HUES48 (cell line): Measurements from ENCODE around the gene CUBN.

Experiments
- H3K27ac ChIP-seq: one replicate; pipeline ENCODE4 v1.7.0; 2013; ENCODE audit warnings: low read depth, low read length, inconsistent platforms
- H3K27me3 ChIP-seq: 2 replicates; pipeline ENCODE4 v1.6.1; 2013; ENCODE audit warnings: mild to moderate bottlenecking, low read length; ENCODE audit not compliant: control insufficient read depth, insufficient read depth
- H3K36me3 ChIP-seq: 2 replicates; pipeline ENCODE4 v1.6.1; 2013; ENCODE audit warnings: low read length; ENCODE audit not compliant: control insufficient read depth, insufficient read depth
- H3K4me1 ChIP-seq: 2 replicates; pipeline ENCODE4 v1.6.1; 2013; ENCODE audit warnings: mild to moderate bottlenecking, low read length; ENCODE audit not compliant: control insufficient read depth, insufficient read depth
- H3K4me3 ChIP-seq: 2 replicates; pipeline ENCODE4 v1.5.1; 2013; ENCODE audit warnings: mild to moderate bottlenecking, low read depth, low read length
- H3K9ac ChIP-seq: 2 replicates; pipeline ENCODE4 v1.6.1; 2013; ENCODE audit warnings: mild to moderate bottlenecking, low read depth, low read length, moderate library complexity
- H3K9me3 ChIP-seq: 2 replicates; pipeline ENCODE4 v1.6.1; 2013; ENCODE audit warnings: low read length; ENCODE audit not compliant: control insufficient read depth, insufficient read depth

CUBN gene

DNA sequence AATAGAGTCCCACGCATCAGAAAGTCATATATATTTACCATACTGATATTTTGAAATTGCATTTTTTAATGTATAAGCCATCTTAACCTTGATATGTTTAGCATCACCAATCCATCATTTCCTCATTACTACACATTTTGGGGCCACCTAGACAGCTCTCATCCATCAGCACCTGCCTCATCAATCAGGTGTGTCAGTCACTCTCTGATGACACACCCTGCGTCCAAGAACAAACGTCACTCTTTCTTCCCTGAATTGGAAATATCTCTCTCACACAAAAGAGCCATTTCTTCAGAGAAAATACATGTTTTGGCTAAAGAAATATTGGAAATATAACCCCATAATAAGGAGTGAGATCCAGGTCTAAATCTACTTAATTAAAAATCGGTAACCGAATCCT, 273.5 kb downstream of the CUBN start:
- Histone ChIP-seq H3K9me3 (no peaks in the 10 kb centered on the region), H3K4me1 (peaks cover 17% of the 10 kb centered on the region), H3K36me3 (no peaks in the 10 kb centered on the region), H3K9ac (no peak overlapping the region), H3K27me3 (no peaks in the 10 kb centered on the region), H3K4me3 (no peak overlapping the region), H3K27ac (no peak overlapping the region)

DNA sequence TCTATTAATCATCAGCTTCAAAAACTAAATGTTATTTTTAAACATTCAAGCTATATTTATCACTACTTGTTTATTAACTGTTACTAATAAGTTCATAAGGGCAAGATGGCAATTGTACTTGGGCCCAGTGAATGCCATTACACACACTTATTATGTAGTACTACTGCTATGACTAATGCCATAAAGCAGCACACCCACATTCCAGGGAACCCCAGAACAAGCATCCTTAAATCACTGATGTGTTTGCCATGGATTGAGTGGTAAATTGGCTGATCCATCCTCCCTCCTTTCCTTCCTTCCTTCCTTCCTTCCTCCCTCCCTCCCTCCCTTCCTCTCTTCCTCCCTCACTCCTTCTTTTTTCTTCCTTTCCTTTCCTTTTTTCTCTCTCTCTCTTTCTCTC, 275.0 kb downstream of the CUBN start:
- Histone ChIP-seq H3K9me3 (no peaks in the 10 kb centered on the region), H3K27ac (no peak overlapping the region), H3K4me3 (no peak overlapping the region), H3K36me3 (no peaks in the 10 kb centered on the region), H3K9ac (no peak overlapping the region), H3K4me1 (peaks cover 17% of the 10 kb centered on the region), H3K27me3 (no peaks in the 10 kb centered on the region)

DNA sequence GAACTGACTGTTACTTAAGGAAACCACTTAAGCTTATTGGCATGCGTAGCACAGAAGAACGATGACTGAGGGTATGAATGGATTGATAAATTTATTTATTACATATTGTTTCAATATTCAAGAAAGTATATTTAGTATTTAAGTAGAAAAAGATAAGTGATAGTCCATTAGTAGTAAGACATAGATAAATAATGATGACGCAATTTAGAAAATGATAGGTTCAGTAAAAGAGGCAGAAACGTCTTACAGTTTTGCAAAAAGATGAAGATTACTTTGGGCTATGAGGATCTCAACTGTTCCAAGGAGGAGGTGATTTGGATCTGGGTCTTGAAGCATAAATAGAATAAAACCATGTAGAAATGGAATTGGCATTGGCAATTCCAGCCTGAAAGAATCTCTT, 275.8 kb downstream of the CUBN start:
- Histone ChIP-seq H3K36me3 (no peaks in the 10 kb centered on the region), H3K4me3 (no peak overlapping the region), H3K4me1 (peaks cover 17% of the 10 kb centered on the region), H3K27me3 (no peaks in the 10 kb centered on the region), H3K9ac (no peak overlapping the region), H3K27ac (no peak overlapping the region), H3K9me3 (no peaks in the 10 kb centered on the region)

DNA sequence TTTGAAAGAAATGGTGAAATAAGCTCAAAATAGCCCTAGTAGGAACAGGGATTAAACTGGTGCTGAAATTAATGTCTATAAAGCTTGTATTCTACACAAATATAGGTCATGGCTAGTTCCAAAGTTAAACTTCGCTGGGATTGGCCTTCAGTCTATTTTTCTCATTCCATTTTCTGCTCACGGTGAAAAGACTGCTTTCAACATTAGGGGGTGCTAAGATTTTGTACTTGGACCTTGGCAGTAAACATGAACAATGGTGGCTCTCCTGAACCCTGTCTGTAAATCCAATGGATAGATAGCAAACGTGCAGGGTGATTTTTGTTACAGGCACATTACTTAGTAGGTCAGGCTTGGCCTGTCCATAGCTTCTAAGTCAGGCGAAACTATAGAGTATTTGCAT, 276.4 kb downstream of the CUBN start:
- H3K9me3 ChIP-seq, result no peaks in the 10 kb centered on the region
- H3K27me3 ChIP-seq, result no peaks in the 10 kb centered on the region
- no peaks in the 10 kb centered on the region for H3K36me3 ChIP-seq
- H3K4me1 ChIP-seq, result peaks cover 17% of the 10 kb centered on the region
- H3K4me3 ChIP-seq, result no peak overlapping the region
- no peak overlapping the region for H3K9ac ChIP-seq
- no peak overlapping the region for H3K27ac ChIP-seq

DNA sequence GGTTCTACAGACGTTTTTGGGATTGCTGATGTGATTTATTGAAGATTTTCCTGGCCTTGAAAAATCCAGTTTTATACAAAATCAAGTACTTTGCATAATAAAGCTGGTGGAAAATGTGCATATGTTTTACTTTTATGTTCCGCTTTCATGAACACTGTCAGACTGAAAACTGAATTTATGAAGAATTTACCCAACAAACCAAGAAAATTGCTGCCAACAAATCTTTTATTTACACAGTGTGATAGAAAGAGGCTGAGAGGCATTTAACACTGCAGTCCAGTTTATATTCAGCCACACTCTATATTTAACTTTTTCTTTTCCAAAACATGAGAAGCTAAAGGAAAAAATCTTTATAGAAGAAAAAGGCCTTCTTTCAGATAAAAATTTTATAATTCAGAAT, 277.0 kb downstream of the CUBN start:
- H3K9ac ChIP-seq, result no peak overlapping the region

DNA sequence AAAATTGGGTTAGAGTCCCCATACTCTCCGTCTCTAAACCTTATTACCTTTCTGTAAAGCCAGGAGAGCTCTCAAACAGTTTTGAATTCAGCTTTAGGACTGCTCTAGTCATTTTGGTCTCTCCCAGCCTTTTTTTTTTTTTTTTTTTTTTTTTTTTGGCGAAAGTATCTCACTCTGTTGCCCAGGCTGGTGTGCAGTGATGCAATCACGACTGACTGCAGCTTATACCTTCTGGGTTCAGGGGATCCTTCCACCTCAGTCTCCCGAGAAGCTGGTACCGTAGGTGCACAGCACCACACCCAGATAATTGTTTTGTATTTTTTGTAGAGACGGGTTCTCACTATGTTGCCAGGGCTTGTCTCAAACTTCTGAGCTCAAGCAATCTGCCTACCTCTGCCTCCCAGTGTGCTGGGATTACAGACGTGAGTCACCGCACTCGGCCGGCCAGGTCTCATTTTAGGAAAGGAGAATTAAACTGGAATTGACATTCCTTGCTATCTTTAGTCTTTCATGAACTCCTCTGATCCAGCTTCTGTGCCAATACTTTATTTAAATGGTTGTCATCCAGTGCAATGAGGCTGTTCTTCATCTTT, 281.0 kb downstream of the CUBN start:
- no peaks in the 10 kb centered on the region for H3K9me3 ChIP-seq
- H3K27me3 ChIP-seq, result no peaks in the 10 kb centered on the region
- H3K36me3 ChIP-seq, result no peaks in the 10 kb centered on the region
- H3K4me1 ChIP-seq, result no peaks in the 10 kb centered on the region
- H3K27ac ChIP-seq, result no peak overlapping the region
- no peak overlapping the region for H3K9ac ChIP-seq
- no peak overlapping the region for H3K4me3 ChIP-seq

More for the DNA sequence above, 277.0 kb downstream of the CUBN start:
- Histone ChIP-seq H3K9me3 (no peaks in the 10 kb centered on the region), H3K4me3 (no peak overlapping the region), H3K36me3 (no peaks in the 10 kb centered on the region), H3K27ac (no peak overlapping the region), H3K27me3 (no peaks in the 10 kb centered on the region), H3K4me1 (peaks cover 17% of the 10 kb centered on the region)

DNA sequence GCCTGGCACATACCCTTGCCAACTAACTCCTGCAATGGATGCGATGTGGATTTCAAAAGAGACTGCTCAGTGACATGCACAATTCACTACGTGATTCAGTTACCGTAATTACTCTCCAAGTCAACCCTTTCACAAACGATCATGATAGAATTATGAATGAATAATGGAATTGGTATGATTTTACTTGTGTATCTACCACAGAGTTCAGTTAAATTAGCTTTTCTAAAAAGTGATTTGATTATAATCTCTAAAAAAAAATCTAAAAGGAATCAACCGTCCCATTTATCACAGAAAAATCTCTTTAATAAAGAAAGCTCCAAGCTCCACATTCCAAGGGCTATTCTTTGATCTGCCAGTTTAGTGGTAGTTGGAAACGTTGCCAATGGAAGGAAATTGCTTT, 282.0 kb downstream of the CUBN start:
- no peaks in the 10 kb centered on the region for H3K27me3 ChIP-seq
- H3K4me1 ChIP-seq, result no peaks in the 10 kb centered on the region
- no peaks in the 10 kb centered on the region for H3K36me3 ChIP-seq
- no peak overlapping the region for H3K27ac ChIP-seq
- no peaks in the 10 kb centered on the region for H3K9me3 ChIP-seq
- no peak overlapping the region for H3K9ac ChIP-seq
- no peak overlapping the region for H3K4me3 ChIP-seq

DNA sequence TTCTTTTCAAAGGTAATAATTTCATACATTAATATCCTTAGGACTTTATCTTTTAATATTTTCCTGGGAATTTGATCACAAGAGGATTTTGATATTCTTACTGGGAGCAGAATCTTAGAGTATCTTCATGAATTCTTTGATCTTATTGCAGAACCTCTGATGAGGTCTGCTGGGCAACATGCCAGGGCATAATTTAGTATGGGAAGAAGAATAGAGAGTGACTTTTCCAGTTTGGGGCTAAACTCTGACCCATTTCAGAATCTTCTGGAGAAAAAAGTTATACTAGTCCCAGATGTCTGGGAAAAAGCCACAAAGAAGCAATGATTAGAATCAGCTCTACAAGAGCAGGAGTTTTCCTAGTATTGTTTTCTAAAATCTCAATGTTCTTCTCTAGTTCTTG, 284.4 kb downstream of the CUBN start:
- Histone ChIP-seq H3K27me3 (no peaks in the 10 kb centered on the region), H3K4me1 (no peaks in the 10 kb centered on the region), H3K9ac (no peak overlapping the region), H3K36me3 (no peaks in the 10 kb centered on the region), H3K9me3 (no peaks in the 10 kb centered on the region), H3K4me3 (no peak overlapping the region), H3K27ac (no peak overlapping the region)

DNA sequence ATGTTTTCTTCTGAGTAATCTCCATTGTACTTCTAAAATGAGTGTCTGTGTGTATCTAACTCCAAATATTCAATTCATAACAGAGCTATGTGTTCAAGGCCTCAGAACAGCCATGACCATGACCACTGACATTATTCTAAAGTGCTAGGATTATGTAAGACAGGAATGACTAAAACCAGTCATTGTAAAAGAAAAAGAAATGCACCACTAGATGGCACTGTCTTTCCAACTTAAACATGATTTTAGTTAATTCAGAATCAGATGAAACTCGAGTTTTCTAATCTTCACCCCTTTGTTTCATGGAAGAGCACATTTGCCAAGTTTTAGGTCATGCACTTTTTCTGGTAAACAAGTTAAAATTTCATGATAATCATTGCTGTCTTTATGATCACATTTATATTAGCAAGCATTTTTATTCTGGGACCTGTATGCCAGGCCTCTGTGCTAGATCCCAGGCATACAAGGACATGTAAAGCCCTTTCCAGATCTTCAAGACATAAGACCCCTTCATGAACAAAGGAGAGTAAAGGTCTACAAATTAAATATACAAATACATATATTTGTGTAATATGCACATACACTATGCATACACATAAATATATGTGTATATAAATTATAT, 286.2 kb downstream of the CUBN start:
- no peak overlapping the region for H3K27ac ChIP-seq
- H3K4me1 ChIP-seq, result no peaks in the 10 kb centered on the region
- H3K27me3 ChIP-seq, result no peaks in the 10 kb centered on the region
- H3K9ac ChIP-seq, result no peak overlapping the region
- H3K4me3 ChIP-seq, result no peak overlapping the region
- H3K36me3 ChIP-seq, result no peaks in the 10 kb centered on the region
- H3K9me3 ChIP-seq, result no peaks in the 10 kb centered on the region

DNA sequence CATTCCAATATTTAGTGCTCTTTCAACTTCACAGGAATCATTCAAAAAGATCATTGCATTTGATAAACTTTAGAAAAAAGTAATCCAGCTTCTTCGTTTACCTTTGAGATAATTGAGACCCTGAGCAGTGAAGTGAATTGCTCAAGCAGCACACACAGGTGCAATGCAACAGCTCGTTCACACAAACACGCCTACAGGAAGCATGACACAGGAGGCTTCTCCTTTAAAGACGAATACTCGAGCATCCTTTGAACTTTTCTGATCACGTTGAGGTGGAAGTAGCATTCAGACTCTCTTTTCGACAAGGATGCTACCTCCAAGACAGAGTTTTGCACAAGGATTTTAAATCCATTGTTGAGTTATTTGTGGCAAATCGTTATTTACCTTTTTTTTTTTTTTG, 294.4 kb downstream of the CUBN start:
- H3K27ac ChIP-seq, result no peak overlapping the region
- no peaks in the 10 kb centered on the region for H3K36me3 ChIP-seq
- no peaks in the 10 kb centered on the region for H3K27me3 ChIP-seq
- H3K9ac ChIP-seq, result no peak overlapping the region
- no peaks in the 10 kb centered on the region for H3K9me3 ChIP-seq
- H3K4me3 ChIP-seq, result no peak overlapping the region
- no peaks in the 10 kb centered on the region for H3K4me1 ChIP-seq

DNA sequence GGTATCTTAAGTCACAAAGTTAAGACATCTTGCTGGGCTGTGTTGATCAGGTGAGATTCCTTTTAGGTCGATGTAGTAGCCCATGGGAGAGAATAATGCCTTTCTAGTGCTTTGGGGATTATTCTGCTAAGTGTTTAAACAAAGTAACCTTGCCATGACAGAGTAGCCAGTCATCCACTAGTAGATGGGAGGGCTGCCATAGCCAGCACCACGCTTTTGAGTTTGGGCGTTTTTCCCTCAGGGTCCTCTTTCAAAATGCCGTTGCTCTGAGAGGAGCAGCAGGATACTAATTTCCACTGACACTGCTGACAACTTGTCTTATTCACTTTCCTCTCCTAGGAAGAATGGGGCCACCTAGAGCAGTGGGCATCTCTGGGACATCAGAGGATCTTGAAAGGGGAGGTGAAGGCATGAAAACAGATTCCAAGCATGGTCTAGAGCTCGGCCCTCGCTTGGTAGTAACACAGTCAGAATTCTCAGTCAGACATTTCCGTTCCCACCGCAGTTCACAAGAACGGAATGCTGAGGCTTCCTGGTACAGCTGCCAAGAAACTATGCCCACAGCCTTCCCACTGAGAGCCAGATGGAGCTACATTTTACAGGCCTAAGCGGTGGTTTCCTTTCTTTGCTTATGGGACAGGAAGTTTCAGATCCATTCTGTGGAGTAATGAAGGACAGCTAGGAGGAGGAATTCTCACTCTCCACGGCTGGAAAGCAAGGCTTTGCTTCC, 297.1 kb downstream of the CUBN start:
- no peak overlapping the region for H3K27ac ChIP-seq
- H3K4me1 ChIP-seq, result no peaks in the 10 kb centered on the region
- H3K27me3 ChIP-seq, result no peaks in the 10 kb centered on the region
- H3K9ac ChIP-seq, result no peak overlapping the region
- H3K9me3 ChIP-seq, result no peaks in the 10 kb centered on the region
- H3K4me3 ChIP-seq, result no peak overlapping the region
- no peaks in the 10 kb centered on the region for H3K36me3 ChIP-seq
